Lung microvascular endothelial cell (primary cell): ENCODE measurements around the gene ABI3. TPM values are rescaled to one million over a fixed set of nuclear protein-coding genes. Genes with fewer than 3 reads are reported as not detected.

Experiments
- DNase-seq, 2 donors: peaks; one replicate each; pipeline versions ENCODE4 v3.0.0 to v3.0.0-alpha.2; 2010; ENCODE audit warnings: low read depth in 2 of 2
- total RNA-seq: library from RNA; depleted of rRNA; stranded (reverse); fragments of >200 nt; gene quantifications from 2 replicates; pipeline ENCODE4 v1.2.1, GENCODE V29; 2014

The ABI3 gene
- total RNA-seq, 1 donor from 2014 or later: 6.0 TPM

- DNase-seq: no peak
These were observed 14.5 kb downstream of the ABI3 start for GRCh38 chr17:49224997-49225337.

DNA sequence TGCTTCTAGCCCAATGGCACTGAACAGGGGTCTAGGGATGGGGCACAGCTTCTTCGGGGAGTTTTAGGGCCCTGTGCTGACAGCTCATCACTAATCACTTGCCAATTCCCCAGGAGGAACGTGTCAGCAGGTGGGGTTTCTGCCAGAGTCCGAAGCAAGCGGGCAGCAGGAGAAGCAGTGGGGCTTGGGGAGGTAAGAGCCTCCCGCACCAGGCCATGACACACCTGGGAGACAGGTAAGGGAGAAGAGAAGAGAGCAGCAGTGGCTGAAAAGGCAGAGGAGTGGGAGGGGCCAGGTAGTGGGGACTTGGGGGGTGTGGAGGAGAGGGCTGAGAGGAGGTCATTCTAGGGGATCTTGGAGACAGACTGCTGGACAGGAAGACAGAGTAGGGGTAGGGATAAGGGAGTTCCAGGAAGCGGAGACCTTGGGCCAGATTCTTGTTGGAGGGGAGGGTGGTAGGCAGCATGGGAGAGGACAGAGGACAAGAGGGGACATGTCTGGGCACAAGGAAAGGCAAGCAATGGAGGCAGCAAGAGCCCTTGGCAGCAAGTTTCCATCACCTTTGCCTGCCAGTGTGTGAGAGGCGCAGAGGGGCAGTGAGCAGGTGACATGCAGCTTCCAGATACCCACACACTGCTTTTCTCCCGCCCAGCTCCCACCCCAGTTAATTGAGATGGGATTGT, 15.2 kb downstream of the ABI3 start:
- no peak for DNase-seq

DNA sequence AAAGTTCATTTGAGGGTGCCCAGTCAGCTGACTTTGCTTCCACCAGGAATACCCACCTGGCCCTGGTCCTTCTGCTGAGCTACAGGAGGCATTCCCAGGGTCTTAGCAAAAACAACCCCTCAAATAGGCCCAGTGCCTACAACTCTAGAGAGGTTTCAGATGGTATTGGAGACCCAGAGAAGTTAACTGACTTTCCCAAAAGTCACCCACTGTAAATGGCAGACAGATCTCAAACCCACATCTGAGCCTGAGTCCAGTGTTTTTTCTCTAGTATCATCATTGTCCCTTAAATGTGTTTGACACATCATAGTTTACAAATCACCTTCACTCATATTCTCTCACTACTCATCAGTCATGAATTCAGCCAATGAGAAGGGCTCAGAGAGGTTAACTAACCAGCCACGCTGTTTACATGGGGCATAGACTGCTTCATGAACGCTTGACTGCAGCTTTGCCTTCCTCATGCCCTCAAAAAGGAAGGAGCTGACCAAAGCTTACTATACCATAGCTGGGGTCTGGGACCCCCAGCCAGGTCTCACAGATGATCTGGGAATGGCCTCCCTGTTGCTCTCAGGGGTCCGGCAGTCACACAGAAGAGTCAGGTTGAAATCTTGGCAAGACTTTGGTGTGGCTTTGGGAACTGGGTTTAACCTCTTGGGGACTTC, 16.4 kb downstream of the ABI3 start:
- DNase-seq: no peak

DNA sequence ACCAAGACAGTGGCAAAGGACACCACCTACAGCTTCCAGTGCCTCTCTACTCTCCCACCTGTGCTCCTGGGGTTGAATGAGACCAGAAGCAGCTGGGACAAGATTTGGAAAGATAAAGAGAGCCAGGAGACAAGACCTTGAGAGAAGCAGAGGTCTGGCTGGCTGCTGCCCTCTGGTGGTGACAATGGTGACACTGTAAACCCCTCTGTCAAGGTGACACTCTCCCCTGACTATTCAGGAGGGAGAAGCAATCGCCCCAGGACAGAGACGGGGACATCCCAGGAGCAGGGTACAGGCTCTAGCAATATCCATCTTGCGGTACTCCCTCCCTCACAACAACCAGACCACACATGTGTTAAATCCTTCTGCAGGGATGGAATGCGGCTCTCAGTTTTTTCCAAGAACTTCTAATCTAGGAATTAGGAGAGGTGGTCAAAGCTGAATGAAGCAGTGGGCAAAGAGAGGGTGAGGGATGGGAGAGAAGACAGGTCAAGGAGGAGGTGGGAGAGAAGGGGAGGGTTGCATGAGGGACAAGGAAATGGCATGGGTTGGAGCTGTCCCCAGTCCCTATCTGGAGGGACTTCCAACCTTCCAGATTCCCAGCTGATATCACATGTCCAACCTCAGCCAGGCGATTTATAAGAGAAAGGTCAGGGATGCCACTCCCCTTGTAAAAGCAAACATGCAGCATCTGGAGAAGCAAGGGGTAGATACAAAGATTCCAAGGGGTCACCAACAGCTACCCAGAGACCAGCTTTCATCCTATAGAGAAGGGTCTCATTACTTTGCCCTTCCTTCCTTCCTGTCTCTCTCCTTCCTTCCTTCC, 17.1 kb downstream of the ABI3 start:
- DNase-seq: peak; percentile 74 to 77

GRCh38 chr17:49229076-49229804, 18.7 kb downstream of the ABI3 start:
- DNase-seq: no peak

GRCh38 chr17:49229805-49230600, 19.5 kb downstream of the ABI3 start:
- DNase-seq: no peak

GRCh38 chr17:49230636-49231562, 20.4 kb downstream of the ABI3 start, which contains the start of gene PHOSPHO1:
TSS of gene PHOSPHO1 (minus strand) at chr17:49230787. CDS start at chr17:49226691, 4,096 bp downstream.
- peak; percentile 83 to 90 for DNase-seq

DNA sequence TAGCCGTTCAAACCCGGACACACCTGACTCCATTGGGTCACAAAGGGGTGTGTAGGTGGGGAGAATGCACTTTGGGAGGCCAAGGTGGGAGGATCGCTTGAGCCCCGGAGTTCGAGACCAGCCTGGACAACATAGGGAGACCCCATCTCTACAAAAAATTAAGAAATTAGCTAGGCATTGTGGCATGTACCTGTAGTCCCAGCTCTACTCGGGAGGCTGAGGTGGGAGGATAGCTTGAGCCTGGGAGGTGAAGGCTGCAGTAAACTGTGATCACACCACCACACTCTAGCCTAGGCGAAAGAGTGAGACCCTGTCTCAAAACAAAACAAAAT, 21.0 kb downstream of the ABI3 start:
- no peak for DNase-seq

DNA sequence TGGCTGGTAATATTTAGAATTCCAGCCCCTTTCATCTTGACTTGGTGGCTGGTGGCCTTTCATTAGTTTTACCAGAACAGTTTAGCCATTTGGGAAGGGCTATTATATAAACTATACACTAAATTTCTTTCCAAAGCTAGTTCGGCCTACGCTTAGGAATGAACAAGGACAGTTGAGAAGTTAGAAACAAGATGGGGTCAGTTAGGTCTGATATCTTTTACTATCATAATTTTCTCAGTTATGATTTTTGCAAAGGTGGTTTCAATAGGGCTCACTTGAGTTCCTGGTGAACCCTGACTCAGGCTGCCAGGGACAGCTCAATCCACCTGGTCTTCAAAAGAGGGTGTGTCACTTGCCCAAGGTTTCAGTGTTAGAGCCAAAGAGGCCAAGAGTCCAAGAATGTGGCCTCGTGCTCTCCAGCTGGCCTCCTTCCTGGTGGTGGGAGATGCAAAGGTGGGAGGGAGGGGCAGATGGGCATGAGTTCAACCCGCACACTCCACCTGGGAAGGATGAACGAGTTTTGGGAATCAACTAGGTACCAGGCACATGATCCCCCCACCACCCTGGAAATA, 24.1 kb downstream of the ABI3 start:
- no peak for DNase-seq

- DNase-seq: no peak
These were observed 25.4 kb downstream of the ABI3 start for GRCh38 chr17:49235896-49236295.

- DNase-seq: no peak
These were observed 29.5 kb downstream of the ABI3 start for GRCh38 chr17:49239963-49240362.

DNA sequence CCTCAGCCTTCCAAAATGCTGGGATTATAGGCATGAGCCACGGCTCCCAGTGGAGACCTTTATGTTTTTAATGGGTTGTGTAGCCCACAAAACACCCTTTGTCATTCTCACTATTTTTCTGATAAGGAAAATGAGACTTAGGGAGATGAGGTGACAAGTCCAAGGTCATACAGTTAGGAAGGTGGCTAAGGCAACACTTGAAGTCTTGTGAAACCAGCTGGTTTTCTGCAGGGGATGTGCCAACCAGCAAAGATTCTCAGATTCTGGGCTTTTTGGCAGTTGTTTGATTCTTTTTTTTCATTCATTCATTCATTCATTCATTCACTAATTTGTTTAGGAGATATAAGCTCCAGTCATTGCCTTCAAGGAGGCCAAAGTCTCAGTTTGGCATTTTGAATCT, 30.1 kb downstream of the ABI3 start:
- DNase-seq: no peak

DNA sequence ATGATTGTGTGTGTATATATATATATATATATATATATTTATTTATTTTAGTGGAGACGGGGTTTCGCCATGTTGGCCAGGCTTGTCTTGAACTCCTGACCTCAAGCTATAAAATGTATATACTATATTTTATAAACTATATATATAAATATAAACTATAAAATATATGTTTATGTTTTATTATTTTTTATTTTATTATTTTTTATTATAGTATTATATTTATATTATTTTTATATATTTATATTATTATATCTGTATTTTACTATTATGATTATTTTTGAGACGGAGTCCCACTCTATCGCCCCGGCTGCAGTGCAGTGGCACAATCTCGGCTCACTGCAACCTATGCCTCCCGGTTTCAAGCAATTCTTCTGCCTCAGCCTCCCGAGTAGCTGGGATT, 30.5 kb downstream of the ABI3 start:
- DNase-seq: no peak

DNA sequence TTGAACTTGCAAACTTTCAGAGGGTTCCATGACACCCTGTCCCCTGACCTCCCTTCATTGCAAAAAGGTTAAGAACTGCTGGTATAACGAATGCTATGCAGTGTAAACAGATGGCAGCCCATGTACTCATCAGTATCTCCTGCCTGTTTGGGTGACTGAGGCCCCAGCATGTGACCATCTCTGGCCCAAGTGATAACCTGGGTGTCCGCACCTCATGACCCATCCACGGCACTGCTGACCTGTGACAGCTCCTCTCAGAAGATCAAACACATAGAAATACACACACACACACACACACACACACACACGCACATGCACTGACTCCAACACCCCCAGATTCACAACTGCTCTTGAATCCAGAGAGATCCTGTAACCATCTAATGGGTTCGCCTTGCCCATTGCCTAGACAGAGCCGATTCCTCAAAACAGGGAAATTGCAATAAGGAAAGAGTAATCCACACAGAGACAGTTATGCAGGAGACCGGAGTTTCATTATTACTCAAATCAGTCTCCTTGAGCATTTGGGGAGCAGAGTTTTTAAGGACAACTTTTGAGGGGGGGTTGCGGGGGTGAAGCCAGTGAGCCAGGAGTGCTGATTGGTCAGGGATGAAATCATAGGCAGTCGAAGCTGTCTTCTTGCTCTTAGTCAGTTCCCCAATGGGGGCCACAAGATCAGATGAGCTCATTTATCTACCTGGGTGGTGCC, 31.3 kb downstream of the ABI3 start:
- no peak for DNase-seq

DNA sequence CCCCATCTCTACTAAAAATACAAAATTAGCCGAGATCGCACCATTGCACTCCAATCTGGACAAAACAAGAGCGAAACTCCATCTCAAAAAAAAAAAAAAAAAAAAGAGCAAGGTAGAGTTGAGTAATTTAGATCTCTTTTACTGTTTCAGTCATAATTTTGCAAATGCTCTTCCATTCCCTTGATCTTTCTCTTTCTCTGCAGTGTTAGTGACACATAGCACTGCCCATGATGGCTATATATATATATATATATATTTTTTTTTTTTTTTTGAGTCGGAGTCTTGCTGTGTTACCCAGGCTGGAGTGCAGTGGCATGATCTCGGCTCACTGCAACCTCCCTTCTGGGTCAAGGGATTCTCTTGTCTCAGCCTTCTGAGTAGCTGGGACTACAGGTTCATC, 32.3 kb downstream of the ABI3 start:
- DNase-seq: no peak

GRCh38 chr17:49244839-49245238, 34.3 kb downstream of the ABI3 start:
- DNase-seq: no peak

DNA sequence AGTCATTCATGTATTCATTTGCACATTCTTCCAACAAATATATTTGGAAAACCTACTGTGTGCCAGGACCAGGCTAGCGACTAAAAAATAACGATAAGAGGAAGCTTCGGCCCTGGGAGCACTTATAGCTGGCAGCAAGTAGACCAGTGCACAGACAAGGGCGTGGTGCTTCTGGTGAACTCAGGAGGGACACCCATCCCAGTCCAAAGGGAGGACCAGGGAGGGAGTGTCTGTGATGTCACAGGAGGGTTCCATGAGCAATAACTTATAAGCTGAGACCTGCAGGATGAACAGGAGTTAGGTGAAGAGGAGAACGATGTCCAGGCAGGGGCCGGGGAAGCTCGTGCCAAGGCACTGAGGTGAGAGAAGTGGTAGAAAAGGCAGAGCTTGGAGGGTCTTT, 37.4 kb downstream of the ABI3 start:
- DNase-seq: no peak

GRCh38 chr17:49249292-49249794, 38.8 kb downstream of the ABI3 start:
- DNase-seq: peak in 1 of 2 donors; percentile 21
